Stomach (tissue), 19 donors: ENCODE results near the gene PTMA. TPM values are rescaled to one million over a fixed set of nuclear protein-coding genes. Genes with fewer than 3 reads are reported as not detected.
"Not testable (repeated sequence)": the region's sequence is repeated elsewhere in the genome, so short reads cannot be mapped to it uniquely, and the experiment has no call there.

Experiments
- DNase-seq, 2 donors: peaks; one replicate each; pipeline versions ENCODE4 v3.0.0 to v3.0.0-alpha.2; 2013 to 2019
- H3K27ac ChIP-seq, 5 donors: fragments of 200-600 bp in 4 of 5; sonication (generic) in 4 of 5; one replicate each; pipeline ENCODE4 v1.5.1; 2013 to 2019; ENCODE audit warnings: mild to moderate bottlenecking in 1 of 5, moderate library complexity in 1 of 5
- H3K27me3 ChIP-seq, 3 donors: fragments of 200-600 bp; sonication (generic); one replicate each; pipeline ENCODE4 v1.5.1; 2017 to 2019; ENCODE audit warnings: mixed run types in 1 of 3
- H3K36me3 ChIP-seq, 4 donors: fragments of 200-600 bp; sonication (generic); 1 replicate in 3 of 4; 2 replicates in 1 of 4; pipeline ENCODE4 v1.5.1; 2016 to 2019
- H3K4me1 ChIP-seq, 4 donors: fragments of 200-600 bp; sonication (generic); one replicate each; pipeline ENCODE4 v1.5.1; 2016 to 2019
- H3K4me3 ChIP-seq, 4 donors: fragments of 200-600 bp; sonication (generic) in 3 of 4; one replicate each; pipeline ENCODE4 v1.5.1; 2016 to 2019; ENCODE audit warnings: mild to moderate bottlenecking in 1 of 4
- H3K9me3 ChIP-seq, 4 donors: fragments of 200-600 bp; sonication (generic); one replicate each; pipeline ENCODE4 v1.5.1; 2016 to 2019
- CTCF ChIP-seq, 7 experiments: fragments of 450-650 bp in 4 of 7; fragments of 200-600 bp in 3 of 7; sonication (generic) in 3 of 7; IDR thresholded peaks; one replicate each; pipeline ENCODE4 v1.5.1; 2016 to 2019; ENCODE audit warnings: antibody characterized with exemption in 7 of 7, control low read depth in 2 of 7, mild to moderate bottlenecking in 1 of 7
- EP300 ChIP-seq: sonication (generic); formaldehyde crosslinking; IDR thresholded peaks from one replicate; pipeline ENCODE4 v1.6.1; 2017; ENCODE audit warnings: antibody characterized with exemption
- POLR2A ChIP-seq, 4 donors: fragments of 450-650 bp; IDR thresholded peaks; one replicate each; pipeline ENCODE4 v1.6.1; 2016; ENCODE audit warnings: antibody characterized with exemption in 4 of 4, control low read depth in 2 of 4, mild to moderate bottlenecking in 1 of 4, moderate library complexity in 1 of 4
- POLR2AphosphoS5 ChIP-seq, 3 donors: sonication (generic); formaldehyde crosslinking; IDR thresholded peaks; one replicate each; pipeline ENCODE4 v1.6.1; 2016; ENCODE audit warnings: antibody characterized with exemption in 3 of 3
- WGBS, 5 donors: extraction: QIAGEN DNeasy Blood & Tissue Kit in 3 of 5; methylation state at CpG; one replicate each; pipeline versions ENCODE4 v1.1.5 to v1.1.7; 2013 to 2018; 5-methylcytosine and 5-hydroxymethylcytosine counted together
- intact Hi-C: fragments of 100-400 bp; cut with DNase I; formaldehyde crosslinking; loops from one replicate; pipeline ENCODE4 v1.15.1; 2023; ENCODE audit warnings: low total_unique reads
- long read RNA-seq, 10 donors: transcript quantifications; one replicate each; lab custom pipeline, GENCODE V29; 2026
- polyA plus RNA-seq, 3 donors: library from polyadenylated mRNA; stranded (reverse); fragments of 200-250 nt; gene quantifications; one replicate each; pipeline ENCODE4 v1.2.3, GENCODE V29; 2013
- total RNA-seq, 5 donors: library from RNA; depleted of rRNA; stranded (reverse); fragments of >200 nt; gene quantifications; one replicate each; pipeline versions ENCODE4 v1.1.0 to v1.2.3, GENCODE V29; 2014 to 2016
- donor health status: healthy with polysubstance abuse.
- donor health status: Bipolar disorder and iron deficiency.
- donor health status: healthy.

Gene PTMA
- 1,000 to 10,000 TPM in 1 of 5 donors, 100 to 1,000 TPM in 4; 244 to 1,175 (median 701) TPM for total RNA-seq
- 1,000 to 10,000 TPM; 1,451 to 2,006 (median 1,527) TPM for polyA plus RNA-seq
- long read RNA-seq, donor 1, transcript PTMA-202 (5 exons, 1,221 nt): major isoform, 273 of 419 reads
- long read RNA-seq, donor 1, transcript PTMA-201 (5 exons, 1,212 nt): minor isoform, 33 of 419 reads
- long read RNA-seq, donor 1, partial matches to known transcripts: 83 of 419 reads
- long read RNA-seq, donor 1, other reads (novel, unspliced or antisense): 25 of 419 reads
- long read RNA-seq, donor 2, transcript PTMA-201 (5 exons, 1,212 nt): minor isoform, 45 of 531 reads
- long read RNA-seq, donor 2, transcript PTMA-202 (5 exons, 1,221 nt): major isoform, 395 of 531 reads
- long read RNA-seq, donor 2, partial matches to known transcripts: 57 of 531 reads
- long read RNA-seq, donor 2, other reads (novel, unspliced or antisense): 32 of 531 reads
- long read RNA-seq, donor 3, transcript PTMA-202 (5 exons, 1,221 nt): major isoform, 276 of 411 reads
- long read RNA-seq, donor 3, transcript PTMA-211 (4 exons, 621 nt): minor isoform, 5 of 411 reads
- long read RNA-seq, donor 3, transcript PTMA-201 (5 exons, 1,212 nt): minor isoform, 26 of 411 reads
- long read RNA-seq, donor 3, partial matches to known transcripts: 92 of 411 reads
- long read RNA-seq, donor 3, other reads (novel, unspliced or antisense): 12 of 411 reads
- long read RNA-seq, donor 4, transcript PTMA-201 (5 exons, 1,212 nt): minor isoform, 5 of 63 reads
- long read RNA-seq, donor 4, transcript PTMA-202 (5 exons, 1,221 nt): major isoform, 46 of 63 reads
- long read RNA-seq, donor 4, partial matches to known transcripts: 11 of 63 reads
- long read RNA-seq, donor 4, other reads (novel, unspliced or antisense): 0 of 63 reads
- long read RNA-seq, donor 5, transcript PTMA-201 (5 exons, 1,212 nt): minor isoform, 46 of 916 reads
- long read RNA-seq, donor 5, transcript PTMA-211 (4 exons, 621 nt): minor isoform, 7 of 916 reads
- long read RNA-seq, donor 5, transcript PTMA-202 (5 exons, 1,221 nt): major isoform, 573 of 916 reads
- long read RNA-seq, donor 5, partial matches to known transcripts: 290 of 916 reads
- long read RNA-seq, donor 5, other reads (novel, unspliced or antisense): 0 of 916 reads
- long read RNA-seq, donor 6: 0 reads
- long read RNA-seq, donor 7, transcript PTMA-211 (4 exons, 621 nt): minor isoform, 10 of 1,127 reads
- long read RNA-seq, donor 7, transcript PTMA-201 (5 exons, 1,212 nt): minor isoform, 63 of 1,127 reads
- long read RNA-seq, donor 7, transcript PTMA-202 (5 exons, 1,221 nt): major isoform, 645 of 1,127 reads
- long read RNA-seq, donor 7, partial matches to known transcripts: 349 of 1,127 reads
- long read RNA-seq, donor 7, other reads (novel, unspliced or antisense): 56 of 1,127 reads
- long read RNA-seq, donor 8, transcript PTMA-202 (5 exons, 1,221 nt): major isoform, 517 of 795 reads
- long read RNA-seq, donor 8, transcript PTMA-201 (5 exons, 1,212 nt): minor isoform, 55 of 795 reads
- long read RNA-seq, donor 8, transcript PTMA-211 (4 exons, 621 nt): minor isoform, 6 of 795 reads
- long read RNA-seq, donor 8, partial matches to known transcripts: 169 of 795 reads
- long read RNA-seq, donor 8, other reads (novel, unspliced or antisense): 46 of 795 reads
- long read RNA-seq, donor 9, transcript PTMA-202 (5 exons, 1,221 nt): major isoform, 483 of 859 reads
- long read RNA-seq, donor 9, transcript PTMA-201 (5 exons, 1,212 nt): minor isoform, 39 of 859 reads
- long read RNA-seq, donor 9, transcript PTMA-211 (4 exons, 621 nt): minor isoform, 12 of 859 reads
- long read RNA-seq, donor 9, partial matches to known transcripts: 269 of 859 reads
- long read RNA-seq, donor 9, other reads (novel, unspliced or antisense): 54 of 859 reads
- long read RNA-seq, donor 10, transcript PTMA-201 (5 exons, 1,212 nt): minor isoform, 30 of 288 reads
- long read RNA-seq, donor 10, transcript PTMA-202 (5 exons, 1,221 nt): major isoform, 198 of 288 reads
- long read RNA-seq, donor 10, partial matches to known transcripts: 38 of 288 reads
- long read RNA-seq, donor 10, other reads (novel, unspliced or antisense): 16 of 288 reads

GRCh38 chr2:231707927-231708772 is at the start of gene PTMA:
Gene PTMA, plus strand, starts transcription at chr2:231708525. Its CDS starts 182 bp downstream, at chr2:231708707.
- WGBS, 5 donors: 0 to 1% (median 1%) methylated on average over 38 to 96 of the region's 97 CpGs
- Histone ChIP-seq H3K36me3 (peaks cover 13 to 19% (median 16%) of the 10 kb centered on the region in 4 donors), H3K4me3 (peak within 1 kb of the TSS; percentile 82 to 97 (median 90))

GRCh38 chr2:231660073-231660472 is 48.3 kb upstream of the PTMA start:
- H3K36me3 ChIP-seq, H3K9me3 ChIP-seq, H3K27ac ChIP-seq, H3K27me3 ChIP-seq, H3K4me3 ChIP-seq, intact Hi-C loops, DNase-seq: not testable (repeated sequence)
- WGBS, 5 donors: 91 to 93% (median 92%) methylated on average over 7 of the region's 7 CpGs
- H3K4me1 ChIP-seq: peaks cover 5 to 25% (median 23%) of the 10 kb centered on the region in 4 donors

More at GRCh38 chr2:231707927-231708772, at the start of gene PTMA:
- peak in 2 of 4 donors; percentile 83 to 95 for TF ChIP-seq POLR2A (IDR thresholded peaks at IDR 0.05)
- peak; percentile 59 for TF ChIP-seq EP300
- TF ChIP-seq POLR2AphosphoS5 (IDR thresholded peaks at IDR 0.05): peak; percentile 64 to 99 (median 99)
- TF ChIP-seq CTCF (IDR thresholded peaks at IDR 0.05): no peak
- H3K27me3 ChIP-seq: no peaks in the 10 kb centered on the region
- peaks cover 25 to 55% (median 43%) of the 10 kb centered on the region in 4 donors for H3K4me1 ChIP-seq
- no peaks in the 10 kb centered on the region for H3K9me3 ChIP-seq
- peak; percentile 100 for DNase-seq
- intact Hi-C loops: no loop called here
- peak within 1 kb of the TSS; percentile 99 to 100 (median 100) for H3K27ac ChIP-seq

GRCh38 chr2:231660860-231661259 is 47.5 kb upstream of the PTMA start:
- intact Hi-C loops: no loop called here
- TF ChIP-seq POLR2A (IDR thresholded peaks at IDR 0.05) (no peak), CTCF (IDR thresholded peaks at IDR 0.05) (no peak), POLR2AphosphoS5 (IDR thresholded peaks at IDR 0.05) (no peak), EP300 (no peak)
- Histone ChIP-seq H3K9me3 (no peaks in the 10 kb centered on the region), H3K36me3 (no peaks in the 10 kb centered on the region), H3K27me3 (no peaks in the 10 kb centered on the region), H3K27ac (peak overlapping the region; percentile 53 to 99 (median 96)), H3K4me3 (no peak overlapping the region), H3K4me1 (peaks cover 13 to 33% (median 31%) of the 10 kb centered on the region in 4 donors)
- DNase-seq: peak in 1 of 2 donors; percentile 45
- WGBS, 5 donors: 37 to 72% (median 57%) methylated on average over 8 of the region's 8 CpGs
